PC-9 (cell line): ENCODE data around the gene NASP.

Experiments
- CTCF ChIP-seq: fragments of 200-600 bp; sonication (generic); conservative IDR thresholded peaks from 2 replicates; pipeline ENCODE4 v1.6.1; 2017; ENCODE audit warnings: mixed run types, antibody characterized with exemption, mild to moderate bottlenecking, moderate library complexity
- EZH2 ChIP-seq: fragments of 200-600 bp; sonication (generic); IDR thresholded peaks from 2 replicates; pipeline ENCODE4 v1.8.0; 2017; ENCODE audit warnings: antibody characterized with exemption, low read depth

GRCh38 chr1:45583666-45584350 is at the start of gene NASP:
- TF ChIP-seq CTCF (no peak), EZH2 (no peak)
